Stomach (tissue), 9 donors: ENCODE data around the gene TRERF1. TPM values are rescaled to one million over a fixed set of nuclear protein-coding genes. Genes with fewer than 3 reads are reported as not detected.

ENCODE experiments used
- DNase-seq, 2 donors: peaks; one replicate each; pipeline versions ENCODE4 v3.0.0 to v3.0.0-alpha.2; 2013 to 2019
- H3K27ac ChIP-seq, 5 donors: fragments of 200-600 bp in 4 of 5; sonication (generic) in 4 of 5; one replicate each; pipeline ENCODE4 v1.5.1; 2013 to 2019; ENCODE audit warnings: mild to moderate bottlenecking in 1 of 5, moderate library complexity in 1 of 5
- H3K27me3 ChIP-seq, 3 donors: fragments of 200-600 bp; sonication (generic); one replicate each; pipeline ENCODE4 v1.5.1; 2017 to 2019; ENCODE audit warnings: mixed run types in 1 of 3
- H3K36me3 ChIP-seq, 4 donors: fragments of 200-600 bp; sonication (generic); 1 replicate in 3 of 4; 2 replicates in 1 of 4; pipeline ENCODE4 v1.5.1; 2016 to 2019
- H3K4me1 ChIP-seq, 4 donors: fragments of 200-600 bp; sonication (generic); one replicate each; pipeline ENCODE4 v1.5.1; 2016 to 2019
- H3K4me3 ChIP-seq, 4 donors: fragments of 200-600 bp; sonication (generic) in 3 of 4; one replicate each; pipeline ENCODE4 v1.5.1; 2016 to 2019; ENCODE audit warnings: mild to moderate bottlenecking in 1 of 4
- H3K9me3 ChIP-seq, 4 donors: fragments of 200-600 bp; sonication (generic); one replicate each; pipeline ENCODE4 v1.5.1; 2016 to 2019
- CTCF ChIP-seq, 7 experiments: fragments of 450-650 bp in 4 of 7; fragments of 200-600 bp in 3 of 7; sonication (generic) in 3 of 7; IDR thresholded peaks; one replicate each; pipeline ENCODE4 v1.5.1; 2016 to 2019; ENCODE audit warnings: antibody characterized with exemption in 7 of 7, control low read depth in 2 of 7, mild to moderate bottlenecking in 1 of 7
- EP300 ChIP-seq: sonication (generic); formaldehyde crosslinking; IDR thresholded peaks from one replicate; pipeline ENCODE4 v1.6.1; 2017; ENCODE audit warnings: antibody characterized with exemption
- POLR2A ChIP-seq, 4 donors: fragments of 450-650 bp; IDR thresholded peaks; one replicate each; pipeline ENCODE4 v1.6.1; 2016; ENCODE audit warnings: antibody characterized with exemption in 4 of 4, control low read depth in 2 of 4, mild to moderate bottlenecking in 1 of 4, moderate library complexity in 1 of 4
- POLR2AphosphoS5 ChIP-seq, 3 donors: sonication (generic); formaldehyde crosslinking; IDR thresholded peaks; one replicate each; pipeline ENCODE4 v1.6.1; 2016; ENCODE audit warnings: antibody characterized with exemption in 3 of 3
- WGBS, 5 donors: extraction: QIAGEN DNeasy Blood & Tissue Kit in 3 of 5; methylation state at CpG; one replicate each; pipeline versions ENCODE4 v1.1.5 to v1.1.7; 2013 to 2018; 5-methylcytosine and 5-hydroxymethylcytosine counted together
- intact Hi-C: fragments of 100-400 bp; cut with DNase I; formaldehyde crosslinking; loops from one replicate; pipeline ENCODE4 v1.15.1; 2023; ENCODE audit warnings: low total_unique reads
- polyA plus RNA-seq, 3 donors: library from polyadenylated mRNA; stranded (reverse); fragments of 200-250 nt; gene quantifications; one replicate each; pipeline ENCODE4 v1.2.3, GENCODE V29; 2013
- total RNA-seq, 5 donors: library from RNA; depleted of rRNA; stranded (reverse); fragments of >200 nt; gene quantifications; one replicate each; pipeline versions ENCODE4 v1.1.0 to v1.2.3, GENCODE V29; 2014 to 2016
- donor health status: healthy with polysubstance abuse.
- donor health status: Bipolar disorder and iron deficiency.
- donor health status: healthy.

Gene TRERF1
- total and polyA plus RNA-seq, 8 donors = 2.1 to 8.1 (median 4.9) TPM

- WGBS, 5 donors = 74 to 86% (median 84%) methylated on average over 4 of the region's 4 CpGs
- intact Hi-C loops = no loop called here
- peaks cover 5 to 23% (median 22%) of the 10 kb centered on the region in 4 donors for H3K36me3 ChIP-seq
Measured at GRCh38 chr6:42269974-42270510, 181.7 kb downstream of the TRERF1 start.

GRCh38 chr6:42269553-42269952 lies 182.2 kb downstream of the TRERF1 start:
- peak; percentile 31 to 39 for DNase-seq
- H3K27ac ChIP-seq = no peak overlapping the region
- H3K36me3 ChIP-seq = peaks cover 5 to 23% (median 22%) of the 10 kb centered on the region in 4 donors
- no peak overlapping the region for H3K4me3 ChIP-seq
- peaks cover 0 to under 1% (median 0%) of the 10 kb centered on the region in 4 donors for H3K4me1 ChIP-seq
- intact Hi-C loops = no loop called here
- no peaks in the 10 kb centered on the region for H3K9me3 ChIP-seq
- WGBS, 5 donors = 82 to 86% (median 86%) methylated on average over 6 of the region's 6 CpGs
- H3K27me3 ChIP-seq = no peaks in the 10 kb centered on the region
- TF ChIP-seq EP300 = no peak
- no peak for TF ChIP-seq POLR2AphosphoS5 (IDR thresholded peaks at IDR 0.05)
- TF ChIP-seq CTCF (IDR thresholded peaks at IDR 0.05) = no peak
- no peak for TF ChIP-seq POLR2A (IDR thresholded peaks at IDR 0.05)

More at GRCh38 chr6:42269974-42270510, 181.7 kb downstream of the TRERF1 start:
- H3K27ac ChIP-seq = no peak overlapping the region
- no peak for TF ChIP-seq POLR2AphosphoS5 (IDR thresholded peaks at IDR 0.05)
- no peak for TF ChIP-seq EP300
- TF ChIP-seq POLR2A (IDR thresholded peaks at IDR 0.05) = no peak
- TF ChIP-seq CTCF (IDR thresholded peaks at IDR 0.05) = no peak
- H3K9me3 ChIP-seq = no peaks in the 10 kb centered on the region
- H3K4me1 ChIP-seq = no peaks in the 10 kb centered on the region
- H3K27me3 ChIP-seq = no peaks in the 10 kb centered on the region
- DNase-seq = no peak
- H3K4me3 ChIP-seq = no peak overlapping the region

GRCh38 chr6:42268835-42269204 lies 182.9 kb downstream of the TRERF1 start:
- Histone ChIP-seq H3K36me3 (peaks cover 5 to 23% (median 22%) of the 10 kb centered on the region in 4 donors), H3K9me3 (no peaks in the 10 kb centered on the region), H3K27ac (no peak overlapping the region), H3K4me3 (no peak overlapping the region), H3K27me3 (no peaks in the 10 kb centered on the region), H3K4me1 (peaks cover 0 to 6% (median 2%) of the 10 kb centered on the region in 4 donors)
- DNase-seq = no peak
- no peak for TF ChIP-seq POLR2AphosphoS5 (IDR thresholded peaks at IDR 0.05)
- no peak for TF ChIP-seq POLR2A (IDR thresholded peaks at IDR 0.05)
- TF ChIP-seq CTCF (IDR thresholded peaks at IDR 0.05) = no peak
- no peak for TF ChIP-seq EP300
- intact Hi-C loops = no loop called here
- 90 to 96% (median 93%) methylated on average over 2 to 7 of the region's 7 CpGs for WGBS, 5 donors

- peaks cover 0 to 6% (median 2%) of the 10 kb centered on the region in 4 donors for H3K4me1 ChIP-seq
- H3K27me3 ChIP-seq = no peaks in the 10 kb centered on the region
- no peak overlapping the region for H3K27ac ChIP-seq
- H3K36me3 ChIP-seq = peaks cover 5 to 26% (median 25%) of the 10 kb centered on the region in 4 donors
- TF ChIP-seq POLR2A (IDR thresholded peaks at IDR 0.05) (no peak), POLR2AphosphoS5 (IDR thresholded peaks at IDR 0.05) (no peak), CTCF (IDR thresholded peaks at IDR 0.05) (no peak), EP300 (no peak)
- DNase-seq = no peak
- intact Hi-C loops = no loop called here
- 84 to 97% (median 96%) methylated on average over 3 to 14 of the region's 14 CpGs for WGBS, 5 donors
- no peak overlapping the region for H3K4me3 ChIP-seq
- no peaks in the 10 kb centered on the region for H3K9me3 ChIP-seq
Measured at GRCh38 chr6:42268016-42268834, 183.5 kb downstream of the TRERF1 start.
